Endometrial microvascular endothelial cells (primary cell): ENCODE measurements around the gene DCLK1. TPM values are rescaled to one million over a fixed set of nuclear protein-coding genes. Genes with fewer than 3 reads are reported as not detected.
"Not testable (repeated sequence)": the region's sequence is repeated elsewhere in the genome, so short reads cannot be mapped to it uniquely, and the experiment has no call there.

Source experiments
- in situ Hi-C: cut with HindIII; loops from 2 replicates; pipeline ENCODE4 v1.10.0; 2017; ENCODE audit warnings: low sequenced_read_pairs, low pct_unique_long_range_greater_than_20kb; ENCODE audit errors: inconsistent ontology term
- total RNA-seq: library from RNA; depleted of rRNA; stranded (reverse); fragments of >200 nt; gene quantifications from one replicate; pipeline ENCODE4 v1.2.3, GENCODE V29; 2015; ENCODE audit errors: inconsistent ontology term

Gene DCLK1
- total RNA-seq, 1 donor from 2014 or later = 43.5 TPM

DNA sequence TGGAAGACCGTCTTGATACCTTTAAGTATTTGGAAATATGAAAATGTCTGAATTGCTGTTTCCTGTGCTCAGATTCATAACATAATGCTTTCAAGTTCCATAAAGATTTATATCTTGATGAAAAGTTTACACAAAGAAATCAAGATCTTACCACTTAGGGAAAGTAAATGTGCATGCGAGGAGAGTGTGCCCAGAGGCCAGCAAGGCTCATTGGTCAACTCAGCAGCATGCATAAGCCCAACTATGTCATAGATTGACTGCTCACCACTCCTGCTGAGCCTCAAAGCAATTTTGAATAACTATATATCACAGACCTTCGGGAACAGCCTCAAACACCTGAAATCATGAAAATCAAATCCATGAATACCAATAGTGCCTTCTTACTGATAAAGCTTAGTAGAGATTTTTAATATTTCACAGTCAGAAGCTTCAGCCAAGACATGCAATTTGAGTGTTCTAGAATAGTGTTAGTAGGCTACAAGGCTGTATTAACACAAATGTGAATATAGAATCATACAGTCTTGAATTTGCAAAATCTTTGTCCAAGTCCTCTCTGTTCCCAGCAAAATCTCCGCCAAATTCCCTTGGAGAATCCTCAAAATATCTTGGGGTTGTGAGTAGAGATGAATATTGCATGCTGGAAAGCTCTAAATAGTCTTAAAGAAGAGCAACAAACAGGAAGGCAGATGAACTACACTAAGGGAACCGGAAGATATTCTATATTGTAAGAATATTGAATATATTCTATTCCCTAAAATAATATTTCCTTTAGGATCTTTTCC, 124.1 kb downstream of the DCLK1 start:
- in situ Hi-C loops = no loop called here

DNA sequence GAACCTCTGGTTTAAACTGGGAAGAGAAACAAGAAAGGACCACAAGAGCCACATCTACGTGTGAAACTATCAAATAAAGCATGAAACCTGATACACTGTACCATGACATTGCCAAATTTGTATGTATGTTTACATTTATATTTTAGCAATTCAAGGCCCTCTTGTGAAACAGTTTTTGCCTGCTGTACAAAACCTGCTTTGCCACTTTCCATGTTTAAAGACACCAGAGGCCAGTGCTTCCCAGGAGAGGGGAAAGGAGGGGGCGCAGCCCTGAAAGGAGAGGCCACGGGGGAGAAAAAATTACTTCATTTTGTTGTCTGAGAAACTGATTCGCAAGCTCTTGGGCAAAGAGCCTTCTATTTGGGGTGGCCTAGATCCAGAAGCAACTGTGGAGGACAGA, 124.8 kb downstream of the DCLK1 start:
- in situ Hi-C loops = no loop called here

DNA sequence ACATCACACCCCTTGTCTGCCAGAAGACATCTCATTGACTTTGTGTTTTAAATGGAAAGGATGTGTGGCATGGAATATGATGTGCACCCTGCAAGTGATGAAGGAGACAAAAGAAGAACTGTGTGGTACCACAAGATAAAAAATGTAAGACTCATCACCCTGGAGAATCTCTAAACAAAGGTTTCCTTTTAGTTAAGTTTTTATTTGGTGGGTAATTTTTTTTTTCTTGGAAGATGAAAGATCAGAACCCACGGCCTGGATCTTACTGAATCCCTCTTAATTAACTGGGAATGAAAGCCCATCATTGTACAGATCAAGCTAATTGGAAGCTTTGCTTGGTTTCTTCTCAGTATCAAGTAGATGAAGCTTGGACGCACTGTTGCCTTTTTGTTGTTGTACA, 129.6 kb downstream of the DCLK1 start:
- in situ Hi-C loops = no loop called here

DNA sequence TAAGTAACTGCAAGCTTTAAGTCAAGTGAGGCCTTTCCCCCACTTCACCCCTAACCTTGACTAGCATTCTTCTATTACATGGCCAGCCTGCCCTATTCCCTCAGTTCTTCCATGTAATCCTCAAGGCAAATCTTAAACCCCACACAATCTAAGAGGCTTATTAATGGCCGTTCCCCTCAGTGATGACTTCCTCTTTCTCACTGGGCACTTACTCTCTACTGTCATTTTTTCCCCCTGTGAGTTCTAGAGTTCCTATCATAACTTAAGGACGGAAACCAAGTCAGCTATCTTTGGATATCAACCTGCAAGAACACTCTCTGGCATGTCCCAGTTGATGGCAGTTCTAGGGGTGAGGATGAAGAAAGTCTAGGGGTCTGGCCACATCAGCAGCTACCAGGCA, 131.2 kb downstream of the DCLK1 start:
- in situ Hi-C loops = no loop called here

DNA sequence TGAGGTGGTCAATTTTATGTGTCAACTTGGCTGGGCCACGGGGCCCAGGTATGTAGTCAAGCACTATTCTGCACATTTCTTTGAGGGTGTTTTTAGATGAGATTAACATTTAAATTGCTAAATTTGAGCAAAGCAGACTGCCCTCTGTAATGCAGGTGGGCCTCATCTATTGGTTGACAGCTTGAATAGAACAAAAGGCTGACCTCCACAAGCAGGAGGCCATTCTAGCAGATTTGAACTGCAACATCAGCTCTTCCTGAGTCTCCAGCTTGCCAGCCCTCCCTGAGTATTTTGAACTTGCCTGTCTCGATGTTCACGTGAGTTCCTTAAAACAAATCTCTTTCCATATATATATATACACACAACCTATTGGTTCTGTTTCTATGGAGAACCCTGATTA, 134.8 kb downstream of the DCLK1 start:
- in situ Hi-C loops = no loop called here

DNA sequence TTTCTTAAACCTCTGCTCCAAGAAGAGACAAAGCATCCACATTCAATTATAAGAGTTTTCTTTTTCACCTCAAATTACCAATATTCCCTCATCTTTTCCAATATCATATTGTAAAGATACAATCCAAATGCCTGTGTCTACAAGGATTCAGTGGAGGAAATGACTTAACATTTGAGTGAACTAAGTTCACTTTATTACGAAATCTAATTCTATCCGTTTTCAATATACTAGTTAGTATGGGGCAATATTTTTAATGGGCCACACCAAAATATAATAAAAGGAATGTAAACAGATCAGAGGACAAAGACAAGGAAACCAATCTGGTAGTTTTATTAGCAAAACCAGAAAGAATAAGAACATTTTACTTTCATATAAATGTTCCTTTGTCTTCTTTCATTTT, 136.0 kb downstream of the DCLK1 start:
- in situ Hi-C loops = no loop called here

DNA sequence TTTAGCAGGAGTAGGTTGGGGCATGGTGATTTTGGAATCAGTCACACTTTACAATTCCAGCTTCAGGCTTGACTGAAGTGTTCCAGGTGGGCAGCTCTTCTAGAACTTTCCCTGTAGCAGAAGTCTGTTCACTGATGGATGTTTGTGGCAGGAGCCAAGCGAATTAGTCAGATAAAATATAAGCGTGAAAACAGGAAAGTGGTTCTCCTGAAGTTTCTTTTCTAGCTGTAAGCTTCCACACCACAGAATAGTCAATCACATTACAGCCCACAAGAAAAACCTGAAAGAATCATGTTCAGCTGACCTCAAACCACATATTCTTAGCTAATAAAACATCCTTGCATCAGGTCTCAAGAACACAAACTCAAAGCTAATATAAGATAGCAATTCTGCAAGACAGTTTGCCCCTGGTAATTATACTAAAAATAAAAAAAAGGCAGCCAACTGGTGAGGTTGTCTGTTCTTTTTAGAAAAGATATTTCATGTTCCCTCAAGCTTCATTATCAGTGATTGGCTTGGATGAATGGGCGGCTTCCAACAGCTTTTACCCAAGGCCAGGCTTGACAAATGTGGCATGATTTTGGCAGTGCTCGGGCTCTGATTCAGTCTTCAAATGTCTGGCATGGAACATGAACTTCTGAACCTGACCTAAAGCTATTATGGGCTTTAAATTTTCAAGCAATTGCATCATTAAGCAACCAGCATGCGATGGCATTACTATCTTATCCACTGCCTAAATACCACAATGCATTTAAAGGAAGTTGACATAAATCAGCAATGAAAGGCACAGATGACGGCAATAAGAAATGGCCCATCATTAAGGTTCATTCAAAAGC, 136.8 kb downstream of the DCLK1 start:
- in situ Hi-C loops = no loop called here

DNA sequence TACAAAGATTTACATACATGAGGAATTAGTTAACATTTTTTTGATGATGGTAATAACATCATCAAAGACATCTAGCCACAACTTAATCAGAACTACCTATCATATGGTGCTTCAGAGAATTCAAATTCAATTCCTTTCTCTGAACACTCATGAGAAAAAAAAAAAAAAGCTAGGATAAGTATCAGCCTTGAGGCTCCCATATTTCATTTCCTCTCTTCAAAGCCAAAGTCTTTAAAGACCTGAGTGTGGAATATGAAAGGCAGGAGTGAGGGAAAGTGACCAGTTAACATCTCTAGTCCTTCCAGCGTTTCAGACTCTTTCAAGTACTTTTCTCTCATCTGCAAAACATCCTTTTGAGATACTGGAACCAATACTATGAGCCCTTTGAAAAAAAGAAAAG, 137.5 kb downstream of the DCLK1 start:
- in situ Hi-C loops = no loop called here

DNA sequence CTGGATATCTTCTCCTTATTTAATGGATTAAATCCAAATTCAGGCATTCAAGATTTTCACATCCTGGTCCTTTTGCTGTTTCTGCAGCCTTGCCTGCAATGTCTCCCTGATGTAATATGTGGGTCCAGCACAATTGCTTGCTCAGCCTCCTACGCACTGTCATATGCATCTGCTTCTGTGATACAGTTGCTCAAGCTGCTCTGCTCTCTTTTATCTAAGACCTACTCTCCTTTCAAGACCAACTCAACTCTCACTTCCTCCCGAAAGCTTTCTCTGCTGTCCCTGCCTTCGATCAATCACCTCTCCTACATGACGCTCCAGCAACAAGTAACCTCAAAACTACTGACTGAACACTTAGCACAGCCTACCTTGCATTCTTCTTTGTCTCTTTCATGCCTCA, 138.2 kb downstream of the DCLK1 start:
- in situ Hi-C loops = no loop called here

DNA sequence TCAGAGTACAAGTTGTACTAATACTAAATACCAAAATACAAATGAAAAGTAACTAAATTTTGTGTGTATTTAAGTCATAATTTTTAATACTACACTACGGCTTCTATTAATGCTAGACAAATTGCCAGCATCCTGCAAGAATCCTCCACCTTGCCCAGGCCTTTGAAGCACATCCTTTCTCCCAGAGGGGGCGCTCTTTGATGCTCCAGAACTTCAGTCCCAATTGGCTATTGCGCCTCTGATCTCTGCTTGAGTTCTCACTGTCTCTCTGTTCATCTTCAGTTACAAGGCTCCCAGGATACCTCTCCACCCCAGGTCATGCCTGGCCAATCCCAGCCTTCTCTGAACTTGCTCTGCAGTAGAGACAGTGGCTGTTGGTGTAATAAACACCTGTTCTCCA, 141.0 kb downstream of the DCLK1 start:
- in situ Hi-C loops = no loop called here

DNA sequence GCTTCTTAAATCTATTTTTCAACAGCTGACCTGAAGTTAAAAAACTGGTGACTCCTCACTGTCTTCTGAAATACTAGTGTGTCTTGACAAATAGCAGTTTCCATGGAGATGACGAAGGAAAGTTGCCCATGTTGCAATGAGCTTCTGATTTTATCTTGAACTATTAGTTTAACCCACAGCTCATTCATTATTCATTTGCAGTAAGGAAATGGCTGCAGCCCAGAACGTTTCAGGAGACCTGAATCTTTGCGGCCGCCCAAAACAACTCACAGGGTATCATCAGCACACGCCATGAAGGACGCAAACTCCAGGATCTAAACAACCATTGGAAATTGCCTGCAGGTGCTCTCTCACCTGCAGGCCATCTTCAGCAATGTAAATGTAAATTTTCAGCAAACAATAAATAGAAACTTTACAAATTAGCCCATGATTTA, 142.5 kb downstream of the DCLK1 start:
- in situ Hi-C loops = no loop called here

DNA sequence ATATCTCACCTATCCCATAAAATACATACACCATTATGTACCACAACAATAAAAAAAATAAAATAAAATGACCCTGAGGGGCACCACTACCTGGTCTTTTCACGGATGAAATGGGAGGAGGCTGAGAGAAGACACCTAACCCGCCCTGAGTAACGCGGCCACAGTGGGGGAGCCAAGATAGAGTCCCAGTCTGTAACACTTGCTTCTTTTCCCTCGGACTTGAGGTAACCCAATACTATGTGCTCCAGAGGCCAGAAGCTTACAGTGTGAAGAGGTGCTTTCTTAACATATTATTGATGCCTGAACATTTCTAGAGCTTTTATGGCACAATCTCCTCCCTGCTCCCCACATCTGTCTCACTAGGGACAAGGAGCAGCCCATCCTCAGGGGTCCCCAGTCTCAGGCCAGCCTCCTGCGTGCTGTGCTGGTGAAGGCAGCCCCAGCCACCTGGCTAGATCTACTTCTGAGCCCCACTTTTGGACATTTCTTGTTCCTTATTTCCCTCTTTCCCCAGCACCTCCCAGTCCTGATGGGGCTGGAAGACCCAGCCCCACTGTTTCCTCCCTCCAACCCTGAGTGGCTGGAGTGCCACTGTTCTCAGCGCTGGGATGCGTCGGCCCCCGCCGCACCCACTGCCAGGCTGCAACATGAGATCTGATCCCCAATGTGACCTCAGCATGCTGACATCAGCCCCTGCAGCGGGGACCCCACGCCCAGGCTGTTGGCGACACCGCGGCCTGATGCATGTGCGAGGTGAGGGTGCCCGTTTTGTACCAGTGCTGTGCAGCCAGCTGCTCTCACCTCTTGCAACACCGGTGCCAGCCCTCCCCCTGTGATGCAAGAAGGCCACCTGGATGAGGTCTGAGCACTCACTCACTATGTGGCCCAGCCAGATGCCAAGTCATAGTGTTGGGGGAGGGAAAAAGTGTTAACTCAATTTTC, 143.3 kb downstream of the DCLK1 start:
- in situ Hi-C loops = no loop called here

DNA sequence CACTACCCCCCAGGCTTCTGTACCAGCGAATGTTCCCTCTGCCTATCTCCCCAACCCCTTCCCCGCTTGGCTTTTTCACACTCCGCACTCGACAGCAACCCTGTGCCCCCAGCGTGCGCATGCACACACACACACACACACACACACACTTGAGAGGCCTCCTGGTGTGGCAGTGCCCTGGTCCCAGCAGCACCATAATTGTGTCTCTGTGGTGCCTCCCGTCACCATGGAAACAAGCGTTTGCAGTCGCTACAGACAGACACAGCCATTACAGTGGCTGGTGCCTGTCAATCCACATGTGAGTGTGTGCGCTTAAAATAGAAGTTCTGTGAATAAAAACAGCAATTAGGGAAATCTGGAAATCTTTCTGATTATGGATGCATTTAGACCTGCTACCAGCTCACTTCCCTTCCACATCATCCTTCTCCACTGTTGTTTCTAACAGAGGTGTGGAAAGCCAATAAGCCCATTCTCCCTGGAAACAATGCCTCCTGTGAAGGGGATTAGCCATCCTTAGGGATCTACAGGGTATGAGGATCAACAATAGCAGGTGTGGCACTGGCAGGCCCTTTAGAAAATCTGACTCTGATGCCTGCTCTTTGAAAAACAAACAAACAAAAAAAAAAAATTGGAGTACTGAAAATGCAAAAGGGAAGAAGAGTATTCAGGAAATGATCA, 146.3 kb downstream of the DCLK1 start:
- in situ Hi-C loops = no loop called here

DNA sequence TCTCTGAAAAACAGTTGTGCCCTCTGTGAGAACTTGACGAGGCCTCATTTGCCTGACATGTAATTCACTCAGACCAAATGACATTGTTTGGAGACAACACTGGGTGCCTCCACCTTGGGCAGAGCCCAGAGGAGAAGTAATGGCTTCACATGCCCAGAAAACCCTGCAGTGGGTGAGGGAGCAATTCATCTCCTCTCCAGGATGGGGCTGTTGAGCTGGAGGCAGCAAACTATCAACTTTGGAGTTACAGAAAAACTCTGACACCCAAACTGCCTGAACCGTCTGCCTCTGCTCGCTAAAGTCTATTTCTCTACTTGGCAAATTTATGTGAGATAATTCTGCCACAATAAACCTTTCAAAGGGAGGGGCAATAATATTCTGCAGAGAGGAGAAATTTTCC, 146.9 kb downstream of the DCLK1 start:
- in situ Hi-C loops = no loop called here

DNA sequence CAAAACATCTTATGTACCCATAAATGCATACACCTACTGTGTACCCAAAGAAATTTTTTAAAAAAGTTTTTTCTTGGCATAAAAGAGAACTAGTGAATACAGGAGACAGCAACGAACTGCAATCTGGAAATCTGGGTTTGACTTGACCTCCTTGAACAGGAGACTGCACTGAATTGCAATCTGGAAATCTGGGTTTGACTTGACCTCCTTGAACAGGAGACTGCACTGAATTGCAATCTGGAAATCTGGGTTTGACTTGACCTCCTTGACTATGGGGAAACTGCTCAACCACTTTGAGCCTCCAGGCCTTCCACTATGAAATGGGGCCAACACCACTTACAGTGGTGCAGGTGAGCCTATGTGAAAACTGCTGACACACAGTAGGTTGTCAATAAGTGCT, 147.5 kb downstream of the DCLK1 start:
- in situ Hi-C loops = not testable (repeated sequence)

DNA sequence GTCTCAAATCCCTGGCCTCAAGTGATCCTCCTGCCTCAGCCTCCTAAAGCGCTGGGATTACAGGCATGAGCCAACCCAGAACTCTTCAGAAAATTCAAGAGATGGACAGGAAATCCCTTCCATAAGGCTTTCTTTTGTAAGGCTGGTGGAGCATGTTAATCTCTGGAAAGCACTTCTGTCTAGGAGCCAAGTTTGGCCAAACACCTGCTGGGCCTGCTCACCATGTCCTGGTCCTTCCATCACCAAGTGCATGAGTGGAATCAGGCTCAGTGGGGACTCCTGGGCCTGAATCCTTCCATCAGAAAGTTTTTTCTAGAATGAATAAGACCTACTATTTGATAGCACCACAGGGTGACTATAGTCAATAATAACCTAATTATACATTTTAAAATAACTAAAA, 148.0 kb downstream of the DCLK1 start:
- in situ Hi-C loops = no loop called here

DNA sequence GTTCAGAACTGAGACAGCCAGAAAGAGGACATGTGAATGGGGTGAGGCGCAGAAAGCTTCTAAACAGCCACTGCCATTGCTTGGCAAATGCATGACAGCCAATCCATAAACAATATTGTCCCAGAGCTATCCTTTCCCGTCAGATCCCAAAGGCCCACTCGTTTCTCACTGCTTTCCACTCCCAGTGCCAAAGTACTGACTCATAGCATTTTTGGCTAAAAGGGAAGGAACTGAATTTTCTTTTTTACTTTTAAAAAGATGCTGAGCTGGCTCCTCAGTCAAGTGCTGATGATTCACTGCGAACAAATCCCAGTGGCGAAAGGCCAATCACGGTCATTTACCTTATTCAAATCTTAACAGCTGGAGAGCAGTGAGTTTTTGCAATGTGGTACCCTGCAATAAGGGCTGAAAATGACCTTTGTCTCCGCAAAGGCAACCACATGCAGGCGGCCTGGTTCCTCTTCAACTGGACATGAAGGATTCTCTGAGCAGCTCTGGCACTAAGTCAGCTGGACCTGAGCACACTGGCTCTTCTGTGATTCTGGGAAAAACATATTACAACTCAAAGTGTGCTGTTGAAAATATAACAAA, 151.7 kb downstream of the DCLK1 start:
- in situ Hi-C loops = no loop called here

DNA sequence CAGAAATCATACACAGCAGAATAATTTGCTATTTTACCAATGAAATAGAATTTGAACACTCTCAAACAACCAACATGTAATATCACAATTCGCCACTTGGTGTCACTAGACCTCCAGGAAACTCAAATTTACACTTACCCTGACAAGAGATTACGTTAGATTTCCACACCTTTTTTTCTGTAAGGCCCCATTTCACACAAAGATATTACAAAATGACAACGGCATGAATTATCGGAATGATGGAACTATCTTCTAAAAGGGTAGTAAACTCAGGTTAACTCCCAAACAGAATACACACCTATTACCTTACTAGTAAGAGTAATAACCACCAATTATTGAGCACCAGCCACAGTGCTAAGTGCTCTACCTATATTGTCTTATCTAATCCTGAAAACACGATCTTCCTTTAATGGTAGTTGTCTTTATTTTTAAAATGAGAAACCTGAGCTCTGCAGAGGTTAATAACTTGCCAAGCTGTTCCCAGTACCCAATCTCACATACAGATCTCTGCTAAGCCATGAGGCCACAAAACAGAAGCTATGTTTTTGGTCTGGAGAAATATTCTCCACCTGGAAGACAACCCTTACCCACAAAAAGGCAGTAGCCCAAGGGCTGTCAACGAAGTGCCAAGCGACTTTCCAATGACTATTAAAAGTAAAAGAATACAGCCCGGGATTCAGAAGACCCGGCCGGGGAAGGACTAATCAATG, 152.4 kb downstream of the DCLK1 start:
- in situ Hi-C loops = no loop called here
